Prostate gland (tissue), 2 donors: Measurements from ENCODE around the gene NSG2.

Experiments
- POLR2A ChIP-seq: fragments of 450-650 bp; IDR thresholded peaks from one replicate; pipeline ENCODE4 v1.6.1; 2016; ENCODE audit warnings: antibody characterized with exemption, mild to moderate bottlenecking
- TF ChIP-seq, protein P1 (sequence below), 4 experiments: fragments of 200-600 bp in 2 of 4; fragments of 450-650 bp in 2 of 4; sonication (generic) in 2 of 4; IDR thresholded peaks; 1 replicate in 3 of 4; 2 replicates in 1 of 4; pipeline ENCODE4 v1.5.1; 2016 to 2019; ENCODE audit warnings: antibody characterized with exemption in 4 of 4, mild to moderate bottlenecking in 2 of 4, moderate library complexity in 2 of 4

DNA sequence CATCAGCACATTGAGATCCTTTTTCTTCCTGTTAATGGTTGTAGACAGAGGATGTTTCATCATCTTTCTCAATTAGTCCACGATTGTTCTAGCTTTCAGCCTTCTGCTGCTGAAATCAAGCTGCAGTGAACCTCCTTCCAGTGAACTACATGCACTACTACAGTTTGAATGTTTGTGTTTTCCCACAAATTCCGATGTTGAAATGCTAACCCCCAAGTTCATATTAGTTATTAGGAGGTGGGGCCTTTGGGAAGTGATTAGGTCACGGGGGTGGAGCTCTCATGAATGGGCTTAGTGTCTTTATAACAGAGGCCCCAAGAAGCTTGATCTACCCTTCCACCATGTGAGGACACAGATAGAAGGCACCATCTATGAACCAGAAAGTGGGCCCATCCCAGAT, 32.9 kb downstream of the NSG2 start:
- TF ChIP-seq POLR2A: no peak
- TF ChIP-seq, protein P1, sequence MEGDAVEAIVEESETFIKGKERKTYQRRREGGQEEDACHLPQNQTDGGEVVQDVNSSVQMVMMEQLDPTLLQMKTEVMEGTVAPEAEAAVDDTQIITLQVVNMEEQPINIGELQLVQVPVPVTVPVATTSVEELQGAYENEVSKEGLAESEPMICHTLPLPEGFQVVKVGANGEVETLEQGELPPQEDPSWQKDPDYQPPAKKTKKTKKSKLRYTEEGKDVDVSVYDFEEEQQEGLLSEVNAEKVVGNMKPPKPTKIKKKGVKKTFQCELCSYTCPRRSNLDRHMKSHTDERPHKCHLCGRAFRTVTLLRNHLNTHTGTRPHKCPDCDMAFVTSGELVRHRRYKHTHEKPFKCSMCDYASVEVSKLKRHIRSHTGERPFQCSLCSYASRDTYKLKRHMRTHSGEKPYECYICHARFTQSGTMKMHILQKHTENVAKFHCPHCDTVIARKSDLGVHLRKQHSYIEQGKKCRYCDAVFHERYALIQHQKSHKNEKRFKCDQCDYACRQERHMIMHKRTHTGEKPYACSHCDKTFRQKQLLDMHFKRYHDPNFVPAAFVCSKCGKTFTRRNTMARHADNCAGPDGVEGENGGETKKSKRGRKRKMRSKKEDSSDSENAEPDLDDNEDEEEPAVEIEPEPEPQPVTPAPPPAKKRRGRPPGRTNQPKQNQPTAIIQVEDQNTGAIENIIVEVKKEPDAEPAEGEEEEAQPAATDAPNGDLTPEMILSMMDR (IDR thresholded peaks at IDR 0.05): no peak
